CD1c-positive myeloid dendritic cell (primary cell): ENCODE results near the gene EEFSEC.
A peak's percentile ranks its signal among the peaks of the same experiment; 100 is the strongest.

Experiments used
- DNase-seq: peaks from one replicate; pipeline ENCODE4 v3.0.0-alpha.2; 2016; ENCODE audit errors: extremely low spot score

EEFSEC gene

DNA sequence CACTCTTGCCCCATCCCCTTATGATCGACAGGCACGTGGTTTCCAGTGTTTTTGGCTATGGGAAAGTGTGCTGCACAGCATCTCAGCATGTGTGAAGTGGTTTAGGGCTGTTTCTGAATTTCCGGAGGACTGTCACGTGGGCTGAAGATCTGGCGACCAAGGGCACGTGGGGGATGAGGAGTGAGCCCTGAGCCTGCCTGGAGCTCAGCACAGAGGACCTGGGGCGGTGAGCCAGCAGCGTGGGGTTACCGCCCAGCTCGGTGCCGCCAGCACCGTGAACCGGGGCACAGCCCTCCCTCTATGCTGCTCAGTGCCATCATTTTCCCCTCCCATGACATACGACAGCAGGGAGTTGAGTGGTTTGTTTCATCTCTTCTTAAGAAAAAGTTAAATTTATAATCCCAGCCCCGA is 163.2 kb downstream of the EEFSEC start:
- DNase-seq = peak; percentile 8

DNA sequence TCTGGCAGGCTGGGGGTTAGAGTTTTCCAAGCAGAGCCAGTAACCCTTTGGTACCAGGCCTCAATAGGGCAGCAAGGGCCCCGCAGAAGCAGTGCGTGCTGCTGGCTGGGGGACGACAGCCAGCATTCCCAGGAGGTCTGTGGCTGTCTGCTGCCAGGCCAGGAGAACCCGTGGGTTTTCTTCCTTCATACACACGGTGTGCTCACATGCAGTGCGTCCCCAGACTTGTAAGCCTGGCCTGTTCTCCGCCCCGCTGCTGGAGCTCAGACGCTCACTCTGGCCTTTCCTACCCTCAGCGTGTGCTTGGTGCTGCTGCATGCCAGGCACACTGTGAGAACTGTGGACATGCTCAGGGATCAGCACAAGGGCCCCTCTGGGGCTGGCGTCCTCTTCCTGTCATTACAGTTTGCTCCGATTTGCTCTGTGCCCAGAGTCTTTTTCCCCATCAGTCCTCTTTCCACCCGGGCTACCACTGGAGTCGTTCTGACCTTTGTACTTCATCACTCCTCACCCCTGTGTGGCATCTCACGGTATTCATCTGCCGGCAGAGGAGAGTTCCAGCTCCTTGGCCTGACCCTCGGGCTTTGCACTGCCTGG is 163.9 kb downstream of the EEFSEC start:
- DNase-seq = no peak

DNA sequence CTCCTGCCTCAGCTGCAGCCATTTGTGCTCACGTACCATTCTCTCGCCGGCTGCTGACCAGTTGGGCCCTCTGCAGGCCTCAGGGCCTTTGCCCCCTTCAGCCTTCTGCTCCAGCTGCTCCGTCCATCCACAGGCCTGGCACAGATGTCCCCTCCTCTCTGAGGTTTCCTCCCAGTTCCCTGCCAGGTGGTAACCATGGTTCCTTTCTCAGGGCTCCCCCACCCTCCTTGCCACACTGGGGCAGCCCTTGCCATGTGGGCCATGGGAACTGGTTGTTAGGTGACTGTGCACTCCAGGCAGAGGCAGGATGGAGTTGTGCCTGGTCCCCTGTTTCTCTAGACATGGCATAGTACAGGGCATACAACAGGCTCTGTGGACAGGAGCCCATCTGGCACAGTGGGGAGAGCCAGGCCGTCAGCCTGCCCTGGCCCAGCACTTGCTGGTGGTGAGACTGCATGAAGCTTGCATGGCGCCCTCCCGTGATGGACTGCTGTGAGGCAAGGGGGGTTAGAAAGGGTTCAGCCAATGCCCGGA is 164.5 kb downstream of the EEFSEC start:
- DNase-seq = no peak

DNA sequence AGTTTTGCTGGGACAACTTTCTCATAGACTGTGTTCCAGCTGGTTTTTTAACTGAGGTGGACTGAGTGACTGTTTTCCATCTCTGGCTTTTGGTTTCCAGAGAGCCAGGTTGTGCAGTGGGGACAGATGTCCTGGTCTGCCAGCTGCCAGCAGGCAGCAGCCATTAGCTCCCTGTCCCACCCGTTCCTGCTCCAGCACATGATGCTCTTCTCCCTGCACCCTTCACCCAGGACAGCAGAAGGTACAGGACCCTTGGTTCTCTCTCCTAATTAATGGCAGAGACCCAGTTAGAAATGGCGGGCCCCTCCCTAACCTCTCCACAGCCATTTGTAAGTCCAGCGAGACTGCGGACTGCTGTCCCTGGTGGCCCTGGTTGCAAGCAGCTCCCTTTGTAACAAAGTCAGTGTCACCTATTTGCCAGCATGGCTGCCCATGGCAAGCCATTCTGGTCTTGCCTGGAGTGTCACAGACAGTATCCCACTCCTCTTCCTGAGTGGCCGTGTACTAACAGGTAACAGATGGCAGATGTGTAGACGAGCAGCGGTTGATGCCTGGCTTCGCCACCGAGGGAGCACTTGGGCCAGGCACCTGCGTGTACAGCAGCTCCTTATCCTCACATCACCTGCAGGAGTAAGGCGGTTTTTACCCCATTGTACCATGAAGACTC is 165.1 kb downstream of the EEFSEC start:
- DNase-seq = no peak

DNA sequence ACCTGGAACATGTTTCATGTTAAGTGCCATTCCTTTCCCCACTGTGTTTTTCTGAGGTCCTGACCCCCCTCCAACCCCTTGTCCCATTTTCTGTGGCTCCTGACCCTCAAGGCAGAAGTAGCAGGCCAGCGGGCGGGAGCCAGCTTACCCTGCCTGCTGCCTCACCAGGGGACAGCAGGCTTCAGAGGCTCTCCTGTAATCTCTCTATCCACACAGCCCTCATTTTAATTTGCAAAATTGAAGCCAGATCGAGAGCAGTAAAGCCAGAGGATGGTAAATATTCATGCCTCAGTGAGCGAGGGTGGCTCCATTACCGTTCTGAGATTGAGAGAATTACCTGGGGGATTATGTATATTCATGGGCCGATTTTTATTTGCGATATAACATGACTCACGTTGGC is 165.8 kb downstream of the EEFSEC start:
- no peak for DNase-seq

DNA sequence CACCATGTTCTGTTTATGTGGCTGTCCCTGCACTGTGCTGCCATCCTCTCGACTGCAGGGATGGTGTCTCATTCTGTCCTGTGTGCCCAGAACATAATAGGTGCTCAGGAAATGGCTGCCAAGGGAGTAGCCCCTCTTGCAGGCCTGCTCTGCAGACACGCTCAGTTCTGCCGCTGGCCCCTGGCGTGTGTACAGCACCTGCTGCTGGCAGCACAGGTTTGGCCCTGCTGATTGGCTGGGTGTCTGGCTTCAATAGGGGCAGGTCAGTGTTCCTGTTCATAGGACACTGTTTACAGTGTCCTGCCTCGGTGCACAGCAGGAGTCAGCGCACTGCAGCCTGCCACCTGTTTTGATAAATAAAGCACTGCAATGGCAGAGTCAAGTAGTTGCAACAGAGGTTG is 166.5 kb downstream of the EEFSEC start:
- no peak for DNase-seq

DNA sequence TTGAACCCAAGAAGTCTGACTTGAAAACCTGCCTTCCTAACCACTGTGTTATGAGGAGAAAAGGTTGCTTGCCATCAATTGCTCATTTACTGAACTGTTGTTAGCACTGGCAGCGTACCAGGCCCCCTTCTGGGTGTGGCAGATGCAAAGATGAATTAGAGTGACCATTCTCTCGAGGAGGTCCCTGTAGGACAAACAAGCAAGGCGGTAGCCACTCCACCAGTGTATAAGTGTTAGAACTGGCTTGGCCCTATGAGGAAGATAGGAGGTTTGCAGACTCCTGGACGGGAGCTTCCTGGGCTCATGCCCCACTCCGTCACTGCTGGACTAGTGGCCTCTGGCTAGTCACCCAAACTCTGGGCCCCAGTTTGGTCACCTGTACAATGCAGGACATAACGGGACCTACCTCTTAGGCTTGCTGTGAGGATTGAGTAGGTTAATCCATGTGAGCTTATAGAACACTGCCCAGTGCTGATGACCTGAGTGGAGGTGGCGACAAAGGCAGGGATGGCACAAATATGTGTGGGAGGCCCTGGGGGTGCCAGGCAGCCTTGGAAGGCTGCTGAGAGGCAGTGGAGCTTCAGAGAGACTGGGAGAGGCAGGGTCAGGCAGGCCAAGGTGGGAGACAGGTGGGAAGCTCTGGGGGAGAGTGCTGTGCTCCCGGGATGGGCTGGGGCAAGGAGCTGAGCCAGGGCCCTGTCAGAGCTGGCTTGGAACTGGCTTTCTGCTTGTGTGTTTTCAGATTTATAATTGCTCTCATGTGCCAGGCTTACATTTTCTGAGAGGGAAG is 167.5 kb downstream of the EEFSEC start:
- no peak for DNase-seq

DNA sequence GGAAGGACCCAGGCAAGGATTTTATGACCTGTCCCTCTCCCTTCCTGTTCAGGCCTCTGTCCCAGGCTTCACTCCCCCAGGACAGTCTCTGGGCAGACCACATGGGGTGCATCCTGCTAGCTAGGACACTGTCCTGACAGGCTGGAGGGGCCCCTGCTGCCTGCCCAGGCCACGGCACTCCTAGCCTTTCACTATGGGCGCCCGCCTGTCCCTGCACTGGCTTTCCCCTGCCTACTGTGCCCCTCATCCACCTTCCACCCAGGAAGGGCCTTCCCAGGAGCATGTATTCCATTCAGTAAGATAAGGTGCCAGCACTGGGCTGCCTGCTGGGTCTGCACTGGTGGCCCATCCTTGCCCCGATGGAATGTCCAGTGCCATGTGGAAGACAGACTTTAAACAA is 168.1 kb downstream of the EEFSEC start:
- no peak for DNase-seq

DNA sequence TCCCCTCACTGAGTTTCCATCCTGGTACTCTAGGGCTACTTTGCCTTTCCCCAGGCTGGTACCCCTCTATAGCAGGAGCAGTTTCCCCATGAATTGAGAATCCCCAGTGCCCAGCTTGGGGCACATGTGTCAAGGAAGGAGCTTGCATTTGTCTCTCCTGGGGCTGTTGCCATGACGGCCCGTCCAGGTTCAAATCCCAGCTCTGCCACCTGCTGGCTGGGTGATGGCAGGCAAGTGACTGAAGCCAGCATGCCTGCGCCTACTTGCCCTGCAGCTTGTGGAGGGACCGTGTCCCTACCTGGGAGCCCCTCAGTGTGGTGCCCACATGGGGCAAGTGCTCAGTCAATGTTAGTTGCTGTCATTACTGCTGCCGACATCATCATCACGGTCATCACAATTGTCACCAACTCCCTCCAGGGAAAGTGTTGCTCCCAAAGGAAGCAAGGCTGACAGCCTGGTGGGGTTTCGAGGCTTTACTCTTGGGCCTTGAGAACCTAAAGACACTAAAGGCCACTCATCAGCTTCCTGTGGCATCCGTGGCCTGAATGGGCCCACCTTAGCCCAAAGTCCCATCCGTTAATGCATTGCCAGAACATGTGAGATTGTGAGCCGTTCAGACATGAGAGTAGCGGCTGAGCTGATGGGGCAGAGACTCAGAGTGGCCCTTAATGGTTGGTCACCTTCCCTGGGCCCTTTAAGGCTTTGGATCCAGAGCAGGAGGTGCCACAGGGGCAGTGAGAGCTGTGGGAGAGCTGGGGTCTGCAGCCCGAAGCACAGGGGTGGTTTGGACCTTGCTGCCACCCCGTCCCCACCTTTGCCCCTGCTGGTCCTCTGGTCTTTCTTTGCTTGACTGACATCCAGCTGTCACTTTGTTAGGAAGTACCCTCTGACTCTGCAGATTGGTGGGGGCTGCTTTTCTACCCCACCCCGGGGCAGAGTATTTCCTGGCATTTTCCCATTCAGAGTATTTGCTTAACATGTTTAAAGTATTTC is 169.0 kb downstream of the EEFSEC start:
- peak; percentile 33 for DNase-seq

DNA sequence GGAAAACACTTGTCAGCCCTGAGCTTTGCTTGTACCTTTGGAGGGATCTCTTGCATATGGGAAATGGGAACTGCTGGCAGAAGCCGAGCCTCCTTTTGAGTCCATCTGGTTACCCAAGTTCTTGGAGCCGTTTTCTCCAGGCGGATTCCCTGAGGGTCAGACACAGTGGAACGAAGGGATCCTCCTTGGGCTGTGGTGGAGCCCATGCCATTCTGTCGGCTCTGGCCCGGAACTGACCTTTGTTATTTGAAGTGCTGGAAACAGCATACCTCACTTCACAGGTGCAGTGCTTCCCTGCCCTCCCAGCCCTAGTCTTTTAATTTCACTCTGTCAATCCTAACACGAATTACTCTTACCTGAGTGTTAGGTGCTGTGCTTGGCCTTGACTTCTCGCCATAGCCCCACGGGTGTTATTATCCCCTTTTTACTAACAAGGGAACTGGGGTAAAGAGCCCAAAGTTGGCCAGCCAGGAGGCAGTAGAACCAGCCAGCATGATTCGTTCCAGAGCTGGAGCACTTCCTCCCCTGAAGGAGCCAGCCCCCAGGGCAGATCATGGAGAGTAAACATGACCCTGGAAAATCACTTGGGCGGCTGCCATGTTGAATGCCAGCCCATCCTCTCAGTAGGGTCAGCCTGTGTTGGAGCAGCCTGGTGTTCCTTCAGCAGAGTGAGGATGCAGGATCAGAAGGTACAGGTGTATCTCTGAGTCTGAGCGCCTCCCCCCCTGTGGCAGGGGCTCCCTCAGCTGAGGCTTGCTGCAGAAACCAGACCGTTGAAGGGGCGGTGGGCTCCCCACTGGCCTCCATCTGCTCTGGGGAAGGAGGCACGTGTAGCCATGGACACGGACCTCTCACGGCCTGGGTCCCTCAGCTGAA is 170.2 kb downstream of the EEFSEC start:
- DNase-seq = no peak

DNA sequence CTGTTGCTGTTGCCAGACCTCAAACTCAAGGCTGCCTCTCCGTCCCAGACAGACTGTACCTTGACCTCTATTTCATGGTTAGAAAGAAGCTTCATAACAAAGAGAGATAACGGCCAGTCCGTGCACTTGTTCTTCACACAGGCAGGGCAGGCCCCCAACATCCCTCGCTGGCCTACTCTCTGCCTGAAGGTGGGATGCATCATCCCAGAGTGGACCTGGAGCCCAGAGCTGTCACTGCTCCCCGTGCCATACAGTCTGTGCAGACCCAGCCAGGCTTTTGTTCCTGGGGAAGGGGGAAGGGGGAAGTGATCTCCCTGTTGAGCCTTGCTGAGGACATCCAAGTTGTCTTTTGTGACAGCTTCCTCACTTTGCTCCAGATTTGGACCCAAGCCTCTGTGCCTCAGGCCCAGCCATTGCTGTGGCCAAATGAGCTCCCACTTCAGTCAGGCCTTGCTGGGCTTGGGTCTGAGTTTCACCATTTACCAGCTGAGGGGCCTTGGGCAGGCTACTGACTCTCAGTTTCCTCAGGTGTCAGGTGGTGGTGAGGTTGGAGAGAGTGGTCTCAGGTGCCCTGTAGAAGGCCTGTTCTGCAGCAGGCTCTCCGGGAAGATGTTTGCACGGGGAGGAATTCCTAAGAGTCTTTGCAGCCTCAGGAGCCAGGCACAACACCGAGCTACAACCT is 171.8 kb downstream of the EEFSEC start:
- no peak for DNase-seq

DNA sequence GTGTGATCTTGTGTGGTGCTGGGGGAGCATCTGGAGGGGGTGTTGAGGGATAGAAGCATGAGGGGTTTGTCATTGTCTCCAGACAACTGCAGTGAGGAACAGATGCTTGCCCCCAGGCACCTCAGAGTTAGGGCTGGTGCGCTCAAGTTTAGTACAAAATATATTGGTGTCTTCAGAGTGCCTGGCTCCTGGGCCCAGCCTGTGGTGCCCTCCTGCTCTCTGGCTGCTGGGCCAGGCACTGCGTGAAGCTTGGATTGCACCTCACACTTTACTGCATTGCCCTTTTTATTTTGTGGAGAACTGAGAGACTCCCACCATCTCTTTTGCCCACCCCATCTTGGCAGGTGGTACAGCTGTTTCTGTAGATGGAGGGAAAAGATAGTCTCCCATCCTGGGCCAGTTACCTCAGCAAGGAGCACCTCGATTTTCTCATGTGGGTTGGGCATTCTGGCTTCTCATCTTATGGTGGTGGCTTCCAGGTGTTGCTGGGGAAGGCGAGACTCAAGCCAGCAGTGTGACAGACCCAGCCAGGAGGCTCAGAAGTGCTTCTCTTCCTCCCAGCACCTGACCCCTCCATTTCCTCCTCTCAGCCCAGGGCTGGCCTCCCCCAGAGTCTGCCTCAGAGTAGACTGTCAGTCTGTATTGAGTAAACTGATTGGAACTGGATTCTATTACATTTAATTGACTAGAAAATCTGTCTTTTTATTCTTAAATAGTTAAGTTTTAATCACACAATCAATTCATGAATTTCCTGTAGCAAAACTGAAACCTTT is 173.0 kb downstream of the EEFSEC start:
- DNase-seq = no peak

DNA sequence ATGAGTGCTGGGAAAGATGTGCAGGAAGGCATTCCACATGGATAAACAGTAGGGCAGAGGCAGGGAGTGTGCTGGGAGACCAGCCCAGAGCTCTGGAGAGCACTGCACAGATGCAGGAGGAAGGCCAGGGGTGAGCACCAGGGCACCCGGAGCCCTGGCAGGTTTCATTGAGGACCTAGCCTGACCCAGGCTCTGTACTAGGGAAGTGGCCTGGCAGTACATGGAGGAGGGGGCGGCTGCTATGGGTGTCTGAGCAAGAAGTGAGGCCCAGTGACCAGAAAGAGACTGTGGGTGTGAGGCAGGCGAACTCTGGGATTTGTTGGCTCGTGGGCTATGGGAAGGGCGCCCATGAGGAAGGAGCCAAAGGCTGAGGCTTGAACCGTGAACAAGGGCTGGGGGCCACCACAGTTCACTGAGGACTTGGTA is 174.3 kb downstream of the EEFSEC start:
- peak; percentile 36 for DNase-seq

DNA sequence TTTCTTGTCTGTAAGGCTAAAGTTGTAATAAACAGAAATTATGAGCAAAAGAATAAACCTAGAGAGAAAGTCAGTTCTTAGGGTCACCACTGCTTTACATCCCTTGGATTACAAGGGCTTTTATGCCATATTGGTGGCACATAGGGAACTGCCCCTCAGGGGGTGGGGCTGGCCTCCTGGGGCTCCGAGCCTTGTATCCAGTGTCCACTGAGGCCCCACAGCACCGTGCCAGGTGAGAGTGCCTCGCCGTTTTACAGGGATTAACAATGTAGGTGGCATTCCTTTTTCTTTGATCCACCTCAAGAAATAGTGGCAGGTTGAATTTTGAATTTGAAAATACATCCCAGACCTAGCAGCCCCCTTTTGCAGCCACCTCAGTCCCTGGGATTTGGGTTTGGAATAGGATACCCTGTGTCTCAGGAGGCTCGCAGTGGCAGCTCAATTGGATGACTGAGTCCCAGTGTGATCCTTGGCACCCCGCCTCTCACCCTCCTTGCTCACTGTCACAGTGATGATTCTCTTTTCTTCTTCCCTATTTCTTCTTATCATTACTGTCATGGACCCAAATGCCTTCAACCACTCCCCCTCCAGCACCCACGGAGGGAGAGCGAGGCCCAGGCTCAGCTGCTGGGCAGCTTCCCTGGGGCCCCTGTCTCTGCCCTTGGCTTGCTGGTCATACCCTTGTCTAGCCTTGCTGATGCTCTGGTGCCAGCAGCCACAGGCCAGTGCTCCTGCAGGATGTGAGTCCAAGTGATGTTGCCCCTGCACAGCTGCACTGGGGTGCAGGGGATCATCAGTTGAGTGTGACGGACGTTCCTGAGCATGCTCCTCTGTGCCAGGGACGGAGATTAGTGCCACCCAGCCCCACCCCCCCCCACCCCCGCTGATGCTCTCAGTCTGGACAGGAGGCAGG is 175.5 kb downstream of the EEFSEC start:
- DNase-seq = no peak

DNA sequence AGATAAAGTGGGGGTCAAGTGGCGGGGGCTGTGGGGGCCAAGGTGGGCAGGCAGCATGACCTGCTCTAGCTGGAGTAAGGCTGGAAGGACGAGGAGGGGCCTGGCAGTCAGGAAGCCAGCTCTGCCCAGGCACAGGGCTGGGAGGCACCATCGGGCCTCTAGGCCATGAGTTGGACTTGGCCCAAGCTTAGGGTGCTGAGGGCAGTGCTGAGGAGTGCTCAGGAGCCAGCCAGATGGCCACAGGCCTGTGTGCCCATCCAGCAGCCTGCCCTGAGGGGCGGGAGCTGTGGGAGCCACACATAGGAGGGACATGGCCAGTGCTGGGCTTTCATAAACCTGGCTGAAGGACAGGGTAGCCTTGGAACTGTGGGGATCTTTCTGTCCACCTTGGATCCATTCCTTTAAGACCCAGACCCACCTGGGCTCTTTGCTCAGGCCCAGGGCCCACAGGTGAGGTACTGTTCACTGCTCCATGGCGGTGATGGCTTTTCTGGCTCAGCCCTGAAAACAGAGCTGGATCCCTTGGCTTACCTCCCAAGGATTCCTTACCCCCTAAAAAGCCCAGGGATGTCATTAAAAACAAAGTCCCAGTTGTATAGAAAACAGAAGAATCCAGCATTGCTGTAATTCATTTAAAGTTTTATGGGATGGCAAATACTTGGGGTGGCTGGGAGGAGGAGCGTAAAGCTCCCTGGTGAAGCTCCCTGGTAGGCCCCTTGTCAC is 176.4 kb downstream of the EEFSEC start:
- no peak for DNase-seq

DNA sequence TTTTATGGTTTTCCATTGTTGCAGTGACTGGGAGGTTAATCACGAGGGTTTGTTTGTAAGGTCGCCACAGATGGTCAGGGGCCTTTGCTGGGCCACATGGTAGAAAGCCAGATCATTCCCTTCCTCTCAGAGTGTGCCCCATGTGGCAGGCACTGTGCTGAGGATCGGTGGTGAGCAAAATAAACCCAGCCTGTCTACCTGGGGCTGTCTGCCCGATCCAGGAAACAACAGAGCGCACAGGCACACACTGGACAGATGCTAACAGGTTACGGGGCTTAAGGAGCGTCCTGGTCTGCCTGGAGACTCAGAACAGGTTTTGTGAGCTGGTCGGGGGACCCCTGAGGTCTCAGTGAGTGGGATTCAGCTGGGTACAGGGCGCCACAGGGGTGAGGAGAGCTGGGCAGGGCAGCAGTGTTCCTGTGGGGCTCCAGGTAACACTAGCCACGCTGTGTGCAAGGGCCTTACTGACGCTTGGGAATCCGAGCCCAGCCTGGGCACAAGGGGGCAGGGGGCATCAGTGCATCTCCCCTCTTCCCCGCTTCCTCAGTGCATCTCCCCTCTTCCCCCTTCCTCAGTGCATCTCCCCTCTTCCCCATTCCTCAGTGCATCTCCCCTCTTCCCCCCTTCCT is 177.0 kb downstream of the EEFSEC start:
- DNase-seq = no peak

DNA sequence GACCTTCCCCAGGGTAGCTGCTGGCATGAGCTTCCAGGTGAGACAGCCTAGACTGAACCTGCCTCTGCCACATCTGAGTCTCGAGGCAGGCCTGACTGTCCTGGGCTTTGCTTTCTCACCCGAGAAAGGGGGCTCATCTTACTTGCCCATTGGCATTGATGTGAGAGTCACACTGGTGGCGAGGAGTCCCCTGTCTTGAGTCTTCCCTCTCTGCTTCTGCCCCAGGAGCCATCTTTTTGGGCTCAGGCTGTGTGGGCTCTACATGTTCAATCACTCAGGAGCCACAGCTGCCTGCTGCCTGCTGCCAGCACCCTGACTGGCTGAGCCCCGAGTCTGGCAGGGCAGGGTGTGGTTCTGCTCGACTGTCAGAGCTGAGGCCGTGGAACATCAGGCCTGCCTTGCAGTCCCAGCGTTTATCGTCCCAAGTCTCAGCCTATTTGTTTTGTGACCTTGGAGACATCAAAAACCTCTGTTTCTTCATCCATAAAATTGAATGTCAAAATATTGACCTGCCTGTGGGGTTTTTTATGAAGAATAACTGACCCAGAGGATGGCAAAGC is 180.9 kb downstream of the EEFSEC start:
- no peak for DNase-seq
